GM23338 (cell line): ENCODE data around the gene FAM20C. TPM values are rescaled to one million over a fixed set of nuclear protein-coding genes. Genes with fewer than 3 reads are reported as not detected.

Experiments
- ATAC-seq: fragments of 200-7000 bp; cut with Tn5 transposase; 3 replicates; pipeline ENCODE4 v1.9.1; 2020
- DNase-seq: peaks from one replicate; pipeline ENCODE4 v3.0.0-alpha.2; 2015; ENCODE audit warnings: low spot score
- H2AFZ ChIP-seq: fragments of 200-600 bp; sonication (generic); 2 replicates; pipeline ENCODE4 v1.8.0; 2016; ENCODE audit warnings: antibody characterized with exemption, mild to moderate bottlenecking, moderate library complexity
- H3F3A ChIP-seq: fragments of 200-600 bp; sonication (generic); replicated peaks from 2 replicates; pipeline ENCODE4 v1.8.0; 2017; ENCODE audit warnings: antibody characterized with exemption, mixed run types, low read depth
- H3K27ac ChIP-seq: fragments of 200-600 bp; sonication (generic); 2 replicates; pipeline ENCODE4 v1.6.1; 2016; ENCODE audit warnings: low read depth
- H3K27me3 ChIP-seq: fragments of 200-600 bp; sonication (generic); 2 replicates; pipeline ENCODE4 v1.8.0; 2016; ENCODE audit warnings: mild to moderate bottlenecking, mixed run types, moderate library complexity; ENCODE audit not compliant: insufficient read depth
- H3K36me3 ChIP-seq: fragments of 200-600 bp; sonication (generic); 2 replicates; pipeline ENCODE4 v1.8.0; 2016; ENCODE audit warnings: mild to moderate bottlenecking; ENCODE audit not compliant: insufficient read depth
- H3K4me1 ChIP-seq: fragments of 200-600 bp; sonication (generic); 2 replicates; pipeline ENCODE4 v1.8.0; 2016; ENCODE audit warnings: mild to moderate bottlenecking, moderate library complexity; ENCODE audit not compliant: insufficient read depth
- H3K4me2 ChIP-seq: fragments of 200-600 bp; sonication (generic); 2 replicates; pipeline ENCODE4 v1.7.1; 2017; ENCODE audit warnings: mixed run types
- H3K4me3 ChIP-seq: fragments of 200-600 bp; sonication (generic); 2 replicates; pipeline ENCODE4 v1.6.1; 2016; ENCODE audit warnings: mixed run types
- H3K79me2 ChIP-seq: fragments of 200-600 bp; sonication (generic); replicated peaks from 2 replicates; pipeline ENCODE4 v1.8.0; 2017; ENCODE audit warnings: mild to moderate bottlenecking; ENCODE audit not compliant: insufficient read depth
- H3K9me2 ChIP-seq: fragments of 200-600 bp; sonication (generic); 2 replicates; pipeline ENCODE4 v1.8.0; 2017; ENCODE audit not compliant: insufficient read depth
- H4K20me1 ChIP-seq: fragments of 200-600 bp; sonication (generic); replicated peaks from 2 replicates; pipeline ENCODE4 v1.8.0; 2017; ENCODE audit warnings: mild to moderate bottlenecking; ENCODE audit not compliant: insufficient read depth
- H3K27ac Mint-ChIP-seq: 2 replicates; pipeline ENCODE4 v1.8.0; 2020; ENCODE audit warnings: inconsistent platforms, mild to moderate bottlenecking, moderate library complexity, mixed read lengths
- H3K27me3 Mint-ChIP-seq: 3 replicates; pipeline ENCODE4 v1.8.0; 2022; ENCODE audit warnings: low read depth, mild to moderate bottlenecking, moderate library complexity, mixed read lengths, inconsistent platforms; ENCODE audit not compliant: insufficient read depth, poor library complexity
- H3K36me3 Mint-ChIP-seq: 3 replicates; pipeline ENCODE4 v1.8.0; 2021; ENCODE audit warnings: low read depth, mild to moderate bottlenecking, inconsistent platforms, moderate library complexity, mixed read lengths
- H3K4me1 Mint-ChIP-seq: 3 replicates; pipeline ENCODE4 v1.8.0; 2020; ENCODE audit warnings: mild to moderate bottlenecking, inconsistent platforms, mixed read lengths
- H3K4me3 Mint-ChIP-seq: 3 replicates; pipeline ENCODE4 v1.8.0; 2021; ENCODE audit warnings: moderate library complexity, mild to moderate bottlenecking, inconsistent platforms, mixed read lengths
- H3K9me3 Mint-ChIP-seq: 3 replicates; pipeline ENCODE4 v1.8.0; 2020; ENCODE audit warnings: moderate library complexity, mild to moderate bottlenecking, inconsistent platforms, mixed read lengths
- CTCF ChIP-seq, 2 experiments: fragments of 200-600 bp in 1 of 2; sonication (generic) in 1 of 2; conservative IDR thresholded peaks; 2 replicates each; pipeline versions ENCODE4 v1.5.1 to v1.6.1; 2016 to 2017; ENCODE audit warnings: antibody characterized with exemption in 2 of 2, low read depth in 2 of 2, mild to moderate bottlenecking in 2 of 2, moderate library complexity in 1 of 2
- ETS1 ChIP-seq: IDR thresholded peaks from 2 replicates; pipeline ENCODE4 v1.6.1; 2016; ENCODE audit warnings: antibody characterized with exemption
- EZH2phosphoT487 ChIP-seq: fragments of 200-600 bp; sonication (generic); IDR thresholded peaks from one replicate; pipeline ENCODE4 v1.8.1; 2018; ENCODE audit warnings: antibody characterized with exemption; ENCODE audit not compliant: unreplicated experiment
- JUNB ChIP-seq: IDR thresholded peaks from one replicate; pipeline ENCODE4 v1.6.1; 2016; ENCODE audit warnings: antibody characterized with exemption; ENCODE audit not compliant: unreplicated experiment
- NANOG ChIP-seq: IDR thresholded peaks from 2 replicates; pipeline ENCODE4 v1.6.1; 2016; ENCODE audit warnings: antibody characterized with exemption, borderline replicate concordance
- POLR2AphosphoS5 ChIP-seq: IDR thresholded peaks from 2 replicates; pipeline ENCODE4 v1.6.1; 2016; ENCODE audit warnings: antibody characterized with exemption, low read depth
- ZNF114 ChIP-seq: fragments of 250-450 bp; sonication (Bioruptor Pico); IDR thresholded peaks from 2 replicates; pipeline ENCODE4 v1.5.0; 2020; ENCODE audit warnings: mild to moderate bottlenecking, moderate library complexity
- ZNF331 ChIP-seq: fragments of 250-450 bp; sonication (Bioruptor Pico); IDR thresholded peaks from 2 replicates; pipeline ENCODE4 v1.5.0; 2020; ENCODE audit warnings: low read depth, mild to moderate bottlenecking, moderate library complexity
- ZNF462 ChIP-seq: fragments of 250-450 bp; sonication (Bioruptor Pico); IDR thresholded peaks from 2 replicates; pipeline ENCODE4 v1.5.0; 2020; ENCODE audit warnings: mild to moderate bottlenecking, moderate library complexity
- polyA plus RNA-seq: library from polyadenylated mRNA; unstranded; fragments of >200 nt; fragmentation: Nextera tagmentation; extraction: Ambion mirVana; gene quantifications from 2 replicates; pipeline ENCODE4 v1.2.1, GENCODE V29; 2016
- total RNA-seq: library from RNA; depleted of rRNA; stranded (reverse); fragments of >200 nt; shearing (Covaris generic); gene quantifications from 2 replicates; pipeline ENCODE4 v1.2.3, GENCODE V29; 2014

FAM20C gene
- total and polyA plus RNA-seq, 2 experiments from 2014 or later: 7.6 to 24.8 TPM

- Histone ChIP-seq H3F3A (peaks cover 10% of the 10 kb centered on the region; the same call in 1 of the 2 replicates), H4K20me1 (no peaks in the 10 kb centered on the region), H3K4me2 (no peak overlapping the region), H2AFZ (no peak overlapping the region), H3K79me2 (no peaks in the 10 kb centered on the region), H3K36me3 (no peaks in the 10 kb centered on the region), H3K4me3 (no peak overlapping the region), H3K27me3 (no peaks in the 10 kb centered on the region), H3K27ac (no peak overlapping the region), H3K4me1 (peaks cover 14% of the 10 kb centered on the region), H3K9me2 (no peaks in the 10 kb centered on the region)
- ATAC-seq: no peak
- peaks cover 7% of the 10 kb centered on the region; the same call in 2 of the 3 replicates for H3K36me3 Mint-ChIP-seq
- DNase-seq: no peak
- peaks cover 5% of the 10 kb centered on the region; the same call in 1 of the 3 replicates for H3K9me3 Mint-ChIP-seq
- peaks cover 26% of the 10 kb centered on the region for H3K27me3 Mint-ChIP-seq
- no peak overlapping the region; the same call in 1 of the 2 replicates for H3K27ac Mint-ChIP-seq
- peaks cover 52% of the 10 kb centered on the region for H3K4me1 Mint-ChIP-seq
- no peak overlapping the region; the same call in 2 of the 3 replicates for H3K4me3 Mint-ChIP-seq
- no peak for TF ChIP-seq ZNF462 (CRISPR knock-in tag)
Measured at GRCh38 chr7:186516-187113, 5.8 kb upstream of the FAM20C start.

GRCh38 chr7:187227-187927 lies 5.0 kb upstream of the FAM20C start:
- no peaks in the 10 kb centered on the region for H4K20me1 ChIP-seq
- no peak overlapping the region for H3K27ac ChIP-seq
- Mint-ChIP-seq H3K27ac (peak overlapping the region; percentile 7; the same call in 1 of the 2 replicates), H3K27me3 (peaks cover 22% of the 10 kb centered on the region), H3K9me3 (peaks cover 5% of the 10 kb centered on the region; the same call in 1 of the 3 replicates), H3K36me3 (peaks cover 7% of the 10 kb centered on the region; the same call in 2 of the 3 replicates), H3K4me3 (no peak overlapping the region; the same call in 2 of the 3 replicates), H3K4me1 (peaks cover 53% of the 10 kb centered on the region)
- H3K4me2 ChIP-seq: peak overlapping the region; percentile 67; the same call in 1 of the 2 replicates
- H3K79me2 ChIP-seq: no peaks in the 10 kb centered on the region
- no peak for ATAC-seq
- H3K4me3 ChIP-seq: no peak overlapping the region
- peaks cover 14% of the 10 kb centered on the region for H3K4me1 ChIP-seq
- H3K9me2 ChIP-seq: no peaks in the 10 kb centered on the region
- peaks cover 10% of the 10 kb centered on the region; the same call in 1 of the 2 replicates for H3F3A ChIP-seq
- H3K36me3 ChIP-seq: no peaks in the 10 kb centered on the region
- H3K27me3 ChIP-seq: no peaks in the 10 kb centered on the region
- H2AFZ ChIP-seq: no peak overlapping the region
- peak; percentile 31 for DNase-seq
- TF ChIP-seq POLR2AphosphoS5 (no peak), EZH2phosphoT487 (no peak), ETS1 (no peak), ZNF114 (CRISPR knock-in tag) (no peak), NANOG (no peak), JUNB (no peak), CTCF (conservative IDR thresholded peaks at IDR 0.05; ENCODE audit: low read depth in 2 of 2) (no peak), ZNF331 (CRISPR knock-in tag) (no peak)
